Measurements from ENCODE around the gene DENND1A.
A peak's percentile ranks its signal among the peaks of the same experiment; 100 is the strongest.

The DENND1A gene

GRCh38 chr9:123377211-123377971 is 552.5 kb downstream of the DENND1A start:
- no peaks in the 10 kb centered on the region for H3K36me3 ChIP-seq (ENCODE audit: insufficient read depth, low read length)

GRCh38 chr9:123376218-123377071 is 553.5 kb downstream of the DENND1A start:
- peaks cover 20% of the 10 kb centered on the region for H3K4me1 ChIP-seq (ENCODE audit: insufficient read depth, low read length)
- WGBS, result 80% methylated on average over 24 of the region's 24 CpGs
- H3K9me3 ChIP-seq (ENCODE audit: insufficient read depth, low read depth, low read length), result no peaks in the 10 kb centered on the region
- H3K27me3 ChIP-seq (ENCODE audit: insufficient read depth, low read length), result peaks cover 32% of the 10 kb centered on the region
- H3K27ac ChIP-seq (ENCODE audit: low read depth, low read length), result no peak overlapping the region
- no peaks in the 10 kb centered on the region for H3K36me3 ChIP-seq (ENCODE audit: insufficient read depth, low read length)
- no peak overlapping the region for H3K9ac ChIP-seq (ENCODE audit: low read depth, low read length)
- H3K4me3 ChIP-seq (ENCODE audit: low read length), result no peak overlapping the region

More at GRCh38 chr9:123377211-123377971, 552.5 kb downstream of the DENND1A start:
- Histone ChIP-seq H3K9ac (ENCODE audit: low read depth, low read length) (no peak overlapping the region), H3K27me3 (ENCODE audit: insufficient read depth, low read length) (peaks cover 23% of the 10 kb centered on the region), H3K9me3 (ENCODE audit: insufficient read depth, low read depth, low read length) (no peaks in the 10 kb centered on the region), H3K4me3 (ENCODE audit: low read length) (no peak overlapping the region), H3K4me1 (ENCODE audit: insufficient read depth, low read length) (peaks cover 20% of the 10 kb centered on the region), H3K27ac (ENCODE audit: low read depth, low read length) (no peak overlapping the region)
- 86% methylated on average over 21 of the region's 21 CpGs for WGBS

- 0 out of 2 replicates have a peak, but pooled peaks cover 2% of the 10 kb centered on the region for H3K36me3 ChIP-seq (ENCODE audit: insufficient read depth, low read length)
- H3K27me3 ChIP-seq (ENCODE audit: insufficient read depth, low read length), result peaks cover 32% of the 10 kb centered on the region
- H3K9me3 ChIP-seq (ENCODE audit: insufficient read depth, low read depth, low read length), result no peaks in the 10 kb centered on the region
- WGBS, result 53% methylated on average over 13 of the region's 14 CpGs
- H3K9ac ChIP-seq (ENCODE audit: low read depth, low read length), result no peak overlapping the region
- no peak overlapping the region for H3K27ac ChIP-seq (ENCODE audit: low read depth, low read length)
- H3K4me1 ChIP-seq (ENCODE audit: insufficient read depth, low read length), result peaks cover 20% of the 10 kb centered on the region
- no peak overlapping the region for H3K4me3 ChIP-seq (ENCODE audit: low read length)
These were observed 554.3 kb downstream of the DENND1A start for GRCh38 chr9:123375469-123376132.

GRCh38 chr9:123373946-123374345 is 556.0 kb downstream of the DENND1A start:
- H3K27ac ChIP-seq (ENCODE audit: low read depth, low read length), result no peak overlapping the region
- no peak overlapping the region for H3K9ac ChIP-seq (ENCODE audit: low read depth, low read length)
- WGBS, result 9% methylated on average over 10 of the region's 10 CpGs
- peaks cover 2% of the 10 kb centered on the region; the same call in 1 of the 2 replicates for H3K36me3 ChIP-seq (ENCODE audit: insufficient read depth, low read length)
- H3K9me3 ChIP-seq (ENCODE audit: insufficient read depth, low read depth, low read length), result no peaks in the 10 kb centered on the region
- H3K27me3 ChIP-seq (ENCODE audit: insufficient read depth, low read length), result peaks cover 32% of the 10 kb centered on the region
- peak overlapping the region; percentile 37; the same call in 1 of the 2 replicates for H3K4me3 ChIP-seq (ENCODE audit: low read length)
- H3K4me1 ChIP-seq (ENCODE audit: insufficient read depth, low read length), result peaks cover 20% of the 10 kb centered on the region

GRCh38 chr9:123373447-123373923 is 556.4 kb downstream of the DENND1A start:
- H3K36me3 ChIP-seq (ENCODE audit: insufficient read depth, low read length), result peaks cover 2% of the 10 kb centered on the region; the same call in 1 of the 2 replicates
- WGBS, result 14% methylated on average over 60 of the region's 60 CpGs
- no peak overlapping the region for H3K27ac ChIP-seq (ENCODE audit: low read depth, low read length)
- peaks cover 20% of the 10 kb centered on the region for H3K4me1 ChIP-seq (ENCODE audit: insufficient read depth, low read length)
- peak overlapping the region; percentile 37 for H3K4me3 ChIP-seq (ENCODE audit: low read length)
- H3K9me3 ChIP-seq (ENCODE audit: insufficient read depth, low read depth, low read length), result no peaks in the 10 kb centered on the region
- peak overlapping the region; percentile 30; the same call in 1 of the 2 replicates for H3K9ac ChIP-seq (ENCODE audit: low read depth, low read length)
- peaks cover 32% of the 10 kb centered on the region for H3K27me3 ChIP-seq (ENCODE audit: insufficient read depth, low read length)

- Histone ChIP-seq H3K36me3 (ENCODE audit: insufficient read depth, low read length) (peaks cover 2% of the 10 kb centered on the region; the same call in 1 of the 2 replicates), H3K4me3 (ENCODE audit: low read length) (peak overlapping the region; percentile 37), H3K9ac (ENCODE audit: low read depth, low read length) (peak overlapping the region; percentile 30; the same call in 1 of the 2 replicates), H3K27ac (ENCODE audit: low read depth, low read length) (no peak overlapping the region), H3K4me1 (ENCODE audit: insufficient read depth, low read length) (peaks cover 20% of the 10 kb centered on the region), H3K27me3 (ENCODE audit: insufficient read depth, low read length) (peaks cover 32% of the 10 kb centered on the region), H3K9me3 (ENCODE audit: insufficient read depth, low read depth, low read length) (no peaks in the 10 kb centered on the region)
- WGBS, result 28% methylated on average over 58 of the region's 58 CpGs
These were observed 557.0 kb downstream of the DENND1A start for GRCh38 chr9:123372766-123373446.

- Histone ChIP-seq H3K27me3 (ENCODE audit: insufficient read depth, low read length) (peaks cover 32% of the 10 kb centered on the region), H3K9me3 (ENCODE audit: insufficient read depth, low read depth, low read length) (no peaks in the 10 kb centered on the region), H3K4me3 (ENCODE audit: low read length) (no peak overlapping the region), H3K36me3 (ENCODE audit: insufficient read depth, low read length) (peaks cover 2% of the 10 kb centered on the region; the same call in 1 of the 2 replicates), H3K27ac (ENCODE audit: low read depth, low read length) (no peak overlapping the region), H3K4me1 (ENCODE audit: insufficient read depth, low read length) (peaks cover 20% of the 10 kb centered on the region), H3K9ac (ENCODE audit: low read depth, low read length) (no peak overlapping the region)
- 87% methylated on average over 14 of the region's 14 CpGs for WGBS
These were observed 557.9 kb downstream of the DENND1A start for GRCh38 chr9:123371805-123372590.

- Histone ChIP-seq H3K36me3 (ENCODE audit: insufficient read depth, low read length) (peaks cover 2% of the 10 kb centered on the region; the same call in 1 of the 2 replicates), H3K27ac (ENCODE audit: low read depth, low read length) (no peak overlapping the region), H3K4me3 (ENCODE audit: low read length) (no peak overlapping the region), H3K4me1 (ENCODE audit: insufficient read depth, low read length) (peaks cover 20% of the 10 kb centered on the region), H3K27me3 (ENCODE audit: insufficient read depth, low read length) (peaks cover 32% of the 10 kb centered on the region), H3K9me3 (ENCODE audit: insufficient read depth, low read depth, low read length) (no peaks in the 10 kb centered on the region), H3K9ac (ENCODE audit: low read depth, low read length) (no peak overlapping the region)
- 88% methylated on average over 18 of the region's 18 CpGs for WGBS
These were observed 558.7 kb downstream of the DENND1A start for GRCh38 chr9:123371228-123371584.

GRCh38 chr9:123370526-123371227 is 559.2 kb downstream of the DENND1A start:
- Histone ChIP-seq H3K4me3 (ENCODE audit: low read length) (no peak overlapping the region), H3K9ac (ENCODE audit: low read depth, low read length) (no peak overlapping the region), H3K27me3 (ENCODE audit: insufficient read depth, low read length) (peaks cover 32% of the 10 kb centered on the region), H3K4me1 (ENCODE audit: insufficient read depth, low read length) (peaks cover 16% of the 10 kb centered on the region), H3K36me3 (ENCODE audit: insufficient read depth, low read length) (peaks cover 2% of the 10 kb centered on the region; the same call in 1 of the 2 replicates), H3K27ac (ENCODE audit: low read depth, low read length) (no peak overlapping the region), H3K9me3 (ENCODE audit: insufficient read depth, low read depth, low read length) (no peaks in the 10 kb centered on the region)
- WGBS, result 91% methylated on average over 29 of the region's 29 CpGs
